Panc1 (cell line): ENCODE measurements around the gene NAT9. TPM values are rescaled to one million over a fixed set of nuclear protein-coding genes. Genes with fewer than 3 reads are reported as not detected.

Experiments
- ATAC-seq: fragments of 200-7000 bp; cut with Tn5 transposase; 2 replicates; pipeline ENCODE4 v1.9.1; 2020; ENCODE audit warnings: mild to moderate bottlenecking, moderate library complexity
- BruUV-seq: library from RNA; stranded (reverse); fragments of 400-500 nt; replicated peaks from 2 replicates; lab custom pipeline; 2021; lab: Mats Ljungman, UMichigan
- CTCF ChIA-PET: fragments of 300-600 bp; sonication (Branson Sonifier 250); formaldehyde crosslinking; loops from one replicate; lab custom pipeline; 2022; ENCODE audit warnings: antibody characterized with exemption; lab: Charles Lee
- POLR2A ChIA-PET: fragments of 300-600 bp; sonication (Branson Sonifier 250); formaldehyde crosslinking; loops from one replicate; lab custom pipeline; 2022; ENCODE audit warnings: antibody characterized with exemption; lab: Charles Lee
- DNase-seq: peaks from one replicate; pipeline ENCODE4 v3.0.0-alpha.2; 2010; ENCODE audit warnings: low read depth, low spot score
- H3K27ac ChIP-seq: 2 replicates; pipeline ENCODE4 v1.5.1; 2011; ENCODE audit warnings: mild to moderate bottlenecking, low read length, inconsistent platforms
- H3K27me3 ChIP-seq: fragments of 200-500 bp; sonication (Bioruptor generic); 2 replicates; pipeline ENCODE4 v1.6.0; 2014; ENCODE audit warnings: low read length, inconsistent platforms; ENCODE audit not compliant: control insufficient read depth, insufficient read depth
- H3K36me3 ChIP-seq: fragments of 200-500 bp; sonication (Bioruptor generic); 2 replicates; pipeline ENCODE4 v1.5.1; 2014; ENCODE audit warnings: inconsistent platforms, mild to moderate bottlenecking, low read length, moderate library complexity; ENCODE audit not compliant: control insufficient read depth, insufficient read depth
- H3K4me1 ChIP-seq: 2 replicates; pipeline ENCODE4 v1.5.1; 2011; ENCODE audit warnings: inconsistent platforms, mild to moderate bottlenecking, low read length, moderate library complexity; ENCODE audit not compliant: control insufficient read depth, insufficient read depth
- H3K4me3 ChIP-seq, 2 experiments: 2 replicates each; pipeline ENCODE4 v1.5.1; 2011 to 2012; ENCODE audit warnings: low read depth in 2 of 2, low read length in 2 of 2, mild to moderate bottlenecking in 2 of 2, inconsistent platforms in 1 of 2, moderate library complexity in 1 of 2
- H3K9me3 ChIP-seq: fragments of 200-500 bp; sonication (Bioruptor generic); 2 replicates; pipeline ENCODE4 v1.5.1; 2014; ENCODE audit warnings: low read depth, mild to moderate bottlenecking, inconsistent platforms, low read length, moderate library complexity; ENCODE audit not compliant: control insufficient read depth, insufficient read depth
- POLR2AphosphoS5 ChIP-seq: IDR thresholded peaks from 2 replicates; pipeline ENCODE4 v1.6.1; 2012; ENCODE audit warnings: mild to moderate bottlenecking, low read depth, low read length, moderate library complexity
- SIN3A ChIP-seq: IDR thresholded peaks from 2 replicates; pipeline ENCODE4 v1.6.1; 2012; ENCODE audit warnings: low read depth, mild to moderate bottlenecking, low read length, moderate library complexity, borderline replicate concordance; ENCODE audit not compliant: insufficient read depth
- TCF7L2 ChIP-seq: IDR thresholded peaks from 2 replicates; pipeline ENCODE4 v1.6.1; 2011; ENCODE audit warnings: mild to moderate bottlenecking, low read depth, low read length, inconsistent platforms
- in situ Hi-C: cut with HindIII; loops from 2 replicates; pipeline ENCODE4 v1.10.0; 2016; ENCODE audit warnings: low sequenced_read_pairs, low pct_unique_long_range_greater_than_20kb
- intact Hi-C: fragments of 100-400 bp; cut with micrococcal nuclease; formaldehyde crosslinking; loops from one replicate; pipeline ENCODE4 v1.10.0; 2022; ENCODE audit not compliant: unreplicated experiment
- total RNA-seq: library from RNA; stranded (reverse); gene quantifications from one replicate; pipeline ENCODE4 v1.2.1, GENCODE V29; 2021; ENCODE audit not compliant: unreplicated experiment
- TF ChIP-seq, protein P1 (sequence below), 2 experiments: IDR thresholded peaks; 2 replicates each; pipeline ENCODE4 v1.6.1; 2011 to 2012; ENCODE audit warnings: low read depth in 2 of 2, control low read depth in 1 of 2, low read length in 1 of 2, mild to moderate bottlenecking in 1 of 2, moderate library complexity in 1 of 2; ENCODE audit not compliant: insufficient read depth in 1 of 2
- TF ChIP-seq, protein P2 (sequence below): fragments of 450-650 bp; IDR thresholded peaks from 2 replicates; pipeline ENCODE4 v1.5.1; 2017; ENCODE audit warnings: mild to moderate bottlenecking

Gene NAT9
- total RNA-seq, 1 experiment from 2014 or later = 90.1 TPM

DNA sequence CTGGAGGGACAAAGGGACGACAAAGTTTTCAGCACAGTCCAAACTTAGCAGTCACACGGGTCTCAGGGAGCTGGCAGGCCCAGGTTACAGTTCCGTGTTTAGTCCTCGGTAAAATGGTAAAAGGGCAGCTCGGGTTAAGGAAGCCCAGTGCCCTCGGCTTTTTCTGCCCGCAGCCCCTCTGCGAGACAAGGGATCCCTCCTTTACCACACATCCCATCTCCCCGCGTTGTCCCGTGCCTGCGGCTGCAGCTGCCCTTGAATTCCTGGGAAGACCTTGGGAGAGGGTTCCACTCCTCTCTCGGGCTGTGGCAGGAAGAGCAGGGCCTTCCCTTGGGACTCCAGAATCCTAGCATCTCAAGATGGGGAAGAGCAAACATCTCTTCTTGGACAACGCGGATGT is 46.3 kb downstream of the NAT9 start:
- Histone ChIP-seq H3K36me3 (no peaks in the 10 kb centered on the region), H3K4me3 (no peak overlapping the region), H3K27ac (no peak overlapping the region), H3K4me1 (no peaks in the 10 kb centered on the region), H3K9me3 (no peaks in the 10 kb centered on the region), H3K27me3 (no peaks in the 10 kb centered on the region)
- in situ Hi-C loops (no loop called here), intact Hi-C loops (no loop called here)
- ChIA-PET POLR2A (no interaction called here), CTCF (no interaction called here)
- DNase-seq (no peak), ATAC-seq (no peak)
- TF ChIP-seq, protein P1, sequence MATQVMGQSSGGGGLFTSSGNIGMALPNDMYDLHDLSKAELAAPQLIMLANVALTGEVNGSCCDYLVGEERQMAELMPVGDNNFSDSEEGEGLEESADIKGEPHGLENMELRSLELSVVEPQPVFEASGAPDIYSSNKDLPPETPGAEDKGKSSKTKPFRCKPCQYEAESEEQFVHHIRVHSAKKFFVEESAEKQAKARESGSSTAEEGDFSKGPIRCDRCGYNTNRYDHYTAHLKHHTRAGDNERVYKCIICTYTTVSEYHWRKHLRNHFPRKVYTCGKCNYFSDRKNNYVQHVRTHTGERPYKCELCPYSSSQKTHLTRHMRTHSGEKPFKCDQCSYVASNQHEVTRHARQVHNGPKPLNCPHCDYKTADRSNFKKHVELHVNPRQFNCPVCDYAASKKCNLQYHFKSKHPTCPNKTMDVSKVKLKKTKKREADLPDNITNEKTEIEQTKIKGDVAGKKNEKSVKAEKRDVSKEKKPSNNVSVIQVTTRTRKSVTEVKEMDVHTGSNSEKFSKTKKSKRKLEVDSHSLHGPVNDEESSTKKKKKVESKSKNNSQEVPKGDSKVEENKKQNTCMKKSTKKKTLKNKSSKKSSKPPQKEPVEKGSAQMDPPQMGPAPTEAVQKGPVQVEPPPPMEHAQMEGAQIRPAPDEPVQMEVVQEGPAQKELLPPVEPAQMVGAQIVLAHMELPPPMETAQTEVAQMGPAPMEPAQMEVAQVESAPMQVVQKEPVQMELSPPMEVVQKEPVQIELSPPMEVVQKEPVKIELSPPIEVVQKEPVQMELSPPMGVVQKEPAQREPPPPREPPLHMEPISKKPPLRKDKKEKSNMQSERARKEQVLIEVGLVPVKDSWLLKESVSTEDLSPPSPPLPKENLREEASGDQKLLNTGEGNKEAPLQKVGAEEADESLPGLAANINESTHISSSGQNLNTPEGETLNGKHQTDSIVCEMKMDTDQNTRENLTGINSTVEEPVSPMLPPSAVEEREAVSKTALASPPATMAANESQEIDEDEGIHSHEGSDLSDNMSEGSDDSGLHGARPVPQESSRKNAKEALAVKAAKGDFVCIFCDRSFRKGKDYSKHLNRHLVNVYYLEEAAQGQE (IDR thresholded peaks at IDR 0.05; ENCODE audit: insufficient read depth in 1 of 2, low read depth in 2 of 2, low read length in 1 of 2) = no peak
- no peak for TF ChIP-seq POLR2AphosphoS5
- BruUV-seq = no TSS peak

- Histone ChIP-seq H3K9me3 (no peaks in the 10 kb centered on the region), H3K36me3 (no peaks in the 10 kb centered on the region), H3K4me1 (no peaks in the 10 kb centered on the region), H3K4me3 (no peak overlapping the region), H3K27ac (no peak overlapping the region), H3K27me3 (no peaks in the 10 kb centered on the region)
- DNase-seq (no peak), ATAC-seq (no peak)
- TF ChIP-seq, protein P2, sequence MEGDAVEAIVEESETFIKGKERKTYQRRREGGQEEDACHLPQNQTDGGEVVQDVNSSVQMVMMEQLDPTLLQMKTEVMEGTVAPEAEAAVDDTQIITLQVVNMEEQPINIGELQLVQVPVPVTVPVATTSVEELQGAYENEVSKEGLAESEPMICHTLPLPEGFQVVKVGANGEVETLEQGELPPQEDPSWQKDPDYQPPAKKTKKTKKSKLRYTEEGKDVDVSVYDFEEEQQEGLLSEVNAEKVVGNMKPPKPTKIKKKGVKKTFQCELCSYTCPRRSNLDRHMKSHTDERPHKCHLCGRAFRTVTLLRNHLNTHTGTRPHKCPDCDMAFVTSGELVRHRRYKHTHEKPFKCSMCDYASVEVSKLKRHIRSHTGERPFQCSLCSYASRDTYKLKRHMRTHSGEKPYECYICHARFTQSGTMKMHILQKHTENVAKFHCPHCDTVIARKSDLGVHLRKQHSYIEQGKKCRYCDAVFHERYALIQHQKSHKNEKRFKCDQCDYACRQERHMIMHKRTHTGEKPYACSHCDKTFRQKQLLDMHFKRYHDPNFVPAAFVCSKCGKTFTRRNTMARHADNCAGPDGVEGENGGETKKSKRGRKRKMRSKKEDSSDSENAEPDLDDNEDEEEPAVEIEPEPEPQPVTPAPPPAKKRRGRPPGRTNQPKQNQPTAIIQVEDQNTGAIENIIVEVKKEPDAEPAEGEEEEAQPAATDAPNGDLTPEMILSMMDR = no peak
- TF ChIP-seq, protein P1 (IDR thresholded peaks at IDR 0.05; ENCODE audit: insufficient read depth in 1 of 2, low read depth in 2 of 2, low read length in 1 of 2) = no peak
- TF ChIP-seq SIN3A (no peak), POLR2AphosphoS5 (no peak), TCF7L2 (no peak)
- no TSS peak for BruUV-seq
- POLR2A ChIA-PET = no interaction called here
- intact Hi-C loops = no loop called here
- CTCF ChIA-PET = no interaction called here
- in situ Hi-C loops = no loop called here
Observed at GRCh38 chr17:74729368-74729767, 46.8 kb downstream of the NAT9 start.
